Glutamatergic neuron (in vitro differentiated cells): ENCODE measurements around the gene VTI1A. TPM values are rescaled to one million over a fixed set of nuclear protein-coding genes. Genes with fewer than 3 reads are reported as not detected.
"Not testable (repeated sequence)": the region's sequence is repeated elsewhere in the genome, so short reads cannot be mapped to it uniquely, and the experiment has no call there.

ENCODE experiments used
- DNase-seq: peaks from one replicate; pipeline ENCODE4 v3.0.0; 2022
- H3K27ac Mint-ChIP-seq: one replicate; pipeline ENCODE4 v1.8.0; 2020; ENCODE audit warnings: mild to moderate bottlenecking, mixed read lengths, inconsistent platforms; ENCODE audit not compliant: unreplicated experiment
- H3K27me3 Mint-ChIP-seq: one replicate; pipeline ENCODE4 v1.8.0; 2020; ENCODE audit warnings: mild to moderate bottlenecking, moderate library complexity, mixed read lengths, inconsistent platforms; ENCODE audit not compliant: unreplicated experiment
- H3K36me3 Mint-ChIP-seq: one replicate; pipeline ENCODE4 v1.8.0; 2020; ENCODE audit warnings: mild to moderate bottlenecking, mixed read lengths, inconsistent platforms; ENCODE audit not compliant: unreplicated experiment
- H3K4me1 Mint-ChIP-seq: one replicate; pipeline ENCODE4 v1.8.0; 2020; ENCODE audit warnings: mild to moderate bottlenecking, low read depth, mixed read lengths, inconsistent platforms; ENCODE audit not compliant: unreplicated experiment
- H3K4me3 Mint-ChIP-seq: one replicate; pipeline ENCODE4 v1.8.0; 2020; ENCODE audit warnings: mild to moderate bottlenecking, mixed read lengths, inconsistent platforms; ENCODE audit not compliant: unreplicated experiment
- H3K9me3 Mint-ChIP-seq: one replicate; pipeline ENCODE4 v1.8.0; 2020; ENCODE audit warnings: mild to moderate bottlenecking, moderate library complexity, mixed read lengths, inconsistent platforms; ENCODE audit not compliant: unreplicated experiment
- total RNA-seq: library from RNA; stranded (reverse); fragmentation: NEBNext Ultra II Directional; extraction: Animal tissue kit (Norgen Biotek cat#: 25700); gene quantifications from one replicate; pipeline ENCODE4 v1.2.1, GENCODE V29; 2021; ENCODE audit not compliant: unreplicated experiment
- TF ChIP-seq, protein P1 (sequence below): fragments of 200-600 bp; sonication (generic); IDR thresholded peaks from one replicate; pipeline ENCODE4 v1.5.0; 2021; ENCODE audit not compliant: partially characterized antibody, unreplicated experiment

Gene VTI1A
- total RNA-seq, 1 donor from 2014 or later, result 61.0 TPM

DNA sequence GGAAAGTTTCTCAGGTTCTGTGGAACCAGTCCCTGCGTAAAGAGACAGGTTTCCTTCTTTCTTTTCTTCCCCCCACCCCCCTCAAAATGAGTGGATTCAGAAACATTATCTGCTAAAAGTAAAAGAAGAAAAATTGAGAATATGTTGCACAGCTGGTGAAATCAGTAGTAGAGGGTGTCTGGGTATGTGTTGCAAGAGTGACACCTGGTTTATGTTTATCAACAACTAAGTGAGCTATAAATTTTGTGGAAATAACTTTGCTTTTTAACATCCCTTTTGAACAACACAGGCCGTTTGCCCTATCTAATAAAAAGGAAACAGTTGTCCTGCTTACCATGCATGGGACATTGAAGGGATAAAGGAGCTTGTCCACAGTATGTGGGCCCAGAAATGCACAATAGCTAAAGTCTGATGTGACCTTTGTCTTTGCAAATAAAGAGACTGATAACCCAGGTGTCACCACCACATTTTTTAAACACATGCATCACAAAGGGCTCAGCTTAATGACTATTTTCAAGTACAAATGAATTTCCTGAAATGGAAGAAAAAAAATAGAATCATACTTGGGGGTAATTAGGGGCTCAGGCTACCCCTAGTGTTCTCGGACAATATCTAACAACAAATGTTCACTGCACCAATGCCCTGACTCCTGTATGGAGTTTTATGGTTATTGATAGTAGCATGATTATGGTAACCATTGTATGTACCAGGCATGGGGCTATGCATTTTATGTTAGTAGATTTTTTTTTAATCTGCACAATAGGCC, 281.3 kb downstream of the VTI1A start:
- Mint-ChIP-seq H3K36me3 (no peaks in the 10 kb centered on the region), H3K27me3 (no peaks in the 10 kb centered on the region), H3K27ac (no peak overlapping the region), H3K4me1 (peaks cover 11% of the 10 kb centered on the region), H3K9me3 (no peaks in the 10 kb centered on the region), H3K4me3 (no peak overlapping the region)
- TF ChIP-seq, protein P1, sequence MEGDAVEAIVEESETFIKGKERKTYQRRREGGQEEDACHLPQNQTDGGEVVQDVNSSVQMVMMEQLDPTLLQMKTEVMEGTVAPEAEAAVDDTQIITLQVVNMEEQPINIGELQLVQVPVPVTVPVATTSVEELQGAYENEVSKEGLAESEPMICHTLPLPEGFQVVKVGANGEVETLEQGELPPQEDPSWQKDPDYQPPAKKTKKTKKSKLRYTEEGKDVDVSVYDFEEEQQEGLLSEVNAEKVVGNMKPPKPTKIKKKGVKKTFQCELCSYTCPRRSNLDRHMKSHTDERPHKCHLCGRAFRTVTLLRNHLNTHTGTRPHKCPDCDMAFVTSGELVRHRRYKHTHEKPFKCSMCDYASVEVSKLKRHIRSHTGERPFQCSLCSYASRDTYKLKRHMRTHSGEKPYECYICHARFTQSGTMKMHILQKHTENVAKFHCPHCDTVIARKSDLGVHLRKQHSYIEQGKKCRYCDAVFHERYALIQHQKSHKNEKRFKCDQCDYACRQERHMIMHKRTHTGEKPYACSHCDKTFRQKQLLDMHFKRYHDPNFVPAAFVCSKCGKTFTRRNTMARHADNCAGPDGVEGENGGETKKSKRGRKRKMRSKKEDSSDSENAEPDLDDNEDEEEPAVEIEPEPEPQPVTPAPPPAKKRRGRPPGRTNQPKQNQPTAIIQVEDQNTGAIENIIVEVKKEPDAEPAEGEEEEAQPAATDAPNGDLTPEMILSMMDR, result no peak
- DNase-seq, result no peak

DNA sequence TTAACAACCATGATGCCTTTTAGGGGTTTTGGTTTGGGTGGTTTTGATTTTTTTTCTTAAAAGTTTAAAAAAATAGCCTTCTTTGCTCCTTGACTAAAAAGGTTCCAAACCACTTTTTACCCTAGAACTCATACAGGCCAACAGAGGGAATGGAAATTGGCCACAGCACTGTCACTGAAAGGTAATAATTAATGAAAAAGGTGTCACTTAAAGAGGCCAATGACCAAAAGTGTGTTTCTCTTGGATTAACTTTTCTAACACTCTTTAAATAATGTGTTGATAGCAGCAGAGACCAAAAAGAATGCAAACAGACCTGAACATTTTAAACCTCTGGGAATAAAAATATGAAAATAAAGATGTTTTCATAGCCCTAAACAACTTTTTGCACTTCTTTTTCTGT, 282.0 kb downstream of the VTI1A start:
- H3K36me3 Mint-ChIP-seq, result no peaks in the 10 kb centered on the region
- H3K4me3 Mint-ChIP-seq, result no peak overlapping the region
- TF ChIP-seq, protein P1, result no peak
- no peak overlapping the region for H3K27ac Mint-ChIP-seq
- DNase-seq, result no peak
- peaks cover 9% of the 10 kb centered on the region for H3K4me1 Mint-ChIP-seq
- H3K9me3 Mint-ChIP-seq, result no peaks in the 10 kb centered on the region
- no peaks in the 10 kb centered on the region for H3K27me3 Mint-ChIP-seq

DNA sequence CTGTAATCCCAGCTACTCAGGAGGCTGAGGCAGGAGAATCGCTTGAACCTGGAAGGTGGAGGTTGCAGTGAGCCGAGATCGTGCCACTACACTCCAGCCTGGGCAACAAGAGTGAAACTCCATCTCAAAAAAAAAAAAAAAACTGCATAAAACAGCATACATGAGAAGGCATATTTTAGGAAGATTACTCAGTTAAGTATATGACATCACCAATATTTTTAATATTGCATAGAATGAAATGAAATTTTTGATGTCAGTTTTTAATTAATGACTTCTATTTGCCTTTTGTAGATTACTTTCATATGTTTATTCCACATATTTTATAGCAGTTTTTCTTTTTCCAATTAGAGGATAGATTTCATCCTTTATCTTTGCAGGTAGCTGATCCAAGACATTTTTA, 284.4 kb downstream of the VTI1A start:
- not testable (repeated sequence) for H3K9me3 Mint-ChIP-seq, H3K4me3 Mint-ChIP-seq, H3K27me3 Mint-ChIP-seq, DNase-seq, H3K4me1 Mint-ChIP-seq, H3K36me3 Mint-ChIP-seq, H3K27ac Mint-ChIP-seq

DNA sequence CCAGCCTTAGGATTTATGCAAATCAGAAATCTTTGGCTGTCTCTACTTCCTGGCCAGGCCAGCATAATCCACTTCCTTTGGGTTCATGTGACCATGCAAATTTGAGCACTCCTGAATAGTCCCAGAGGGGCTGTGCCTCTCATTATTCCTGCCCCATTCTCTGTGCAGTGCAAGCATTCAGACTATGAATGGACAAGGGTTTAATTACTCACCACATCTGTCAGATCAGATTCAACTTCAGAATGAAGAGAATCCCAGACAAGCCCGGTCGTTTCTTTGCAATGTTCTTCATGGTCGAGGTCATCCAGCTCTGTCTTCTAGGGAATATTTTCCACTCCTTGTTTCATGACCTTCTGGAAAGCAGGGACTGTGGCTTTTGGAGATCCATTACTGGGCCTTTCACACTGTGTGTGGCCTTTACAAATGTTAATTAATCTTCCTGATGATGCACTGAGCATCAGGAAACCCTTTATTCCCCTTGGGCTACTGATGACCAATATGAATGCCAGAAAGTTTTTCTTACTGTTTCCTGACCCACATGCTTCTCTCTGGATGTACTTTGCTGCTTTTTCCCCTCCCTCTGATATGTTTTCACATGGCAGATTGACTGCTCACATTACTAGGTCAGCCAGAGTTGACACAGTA, 285.4 kb downstream of the VTI1A start:
- Mint-ChIP-seq H3K27me3 (no peaks in the 10 kb centered on the region), H3K27ac (no peak overlapping the region), H3K36me3 (no peaks in the 10 kb centered on the region), H3K4me1 (peaks cover 8% of the 10 kb centered on the region), H3K4me3 (peak overlapping the region; percentile 17), H3K9me3 (no peaks in the 10 kb centered on the region)
- TF ChIP-seq, protein P1, result no peak
- no peak for DNase-seq

DNA sequence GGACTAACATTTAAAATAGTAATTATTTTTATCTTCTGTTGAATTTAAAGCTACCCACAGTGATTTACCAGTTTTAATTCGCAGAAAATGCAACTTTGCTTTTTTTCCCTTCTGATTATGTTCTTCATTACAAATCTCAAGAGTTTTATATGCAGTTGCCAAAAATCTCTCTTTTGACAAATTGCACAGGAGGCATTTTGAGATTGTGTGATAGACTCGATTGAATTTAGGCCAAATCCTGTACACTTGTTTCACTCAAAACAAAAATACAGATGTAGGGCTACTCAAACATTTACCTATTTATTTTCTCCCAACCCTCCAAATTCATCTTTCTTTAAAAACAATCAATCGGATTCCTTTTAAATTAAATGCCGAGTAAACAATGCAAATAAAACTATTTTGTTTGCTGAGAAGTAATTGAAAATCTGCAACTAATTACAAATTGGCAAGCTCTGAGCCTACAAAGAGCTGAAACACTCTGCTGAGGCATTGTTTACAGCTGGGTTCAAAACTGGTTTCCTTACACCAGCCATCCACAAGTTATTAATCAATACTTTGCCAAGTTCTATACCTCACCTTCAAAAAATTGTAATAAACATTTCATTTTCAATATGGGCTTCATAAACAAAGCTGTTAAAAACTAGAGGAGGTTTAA, 288.2 kb downstream of the VTI1A start:
- Mint-ChIP-seq H3K9me3 (no peaks in the 10 kb centered on the region), H3K27ac (no peak overlapping the region), H3K27me3 (no peaks in the 10 kb centered on the region), H3K36me3 (no peaks in the 10 kb centered on the region), H3K4me3 (no peak overlapping the region), H3K4me1 (peaks cover 8% of the 10 kb centered on the region)
- no peak for DNase-seq
- TF ChIP-seq, protein P1, result no peak
